Measurements from ENCODE around the gene ADAMTS12. TPM values are rescaled to one million over a fixed set of nuclear protein-coding genes. Genes with fewer than 3 reads are reported as not detected.

The ADAMTS12 gene
- total RNA-seq, 6 experiments from 2014 or later = 1.1 to 3.9 (median 1.7) TPM

- no peak for ATAC-seq
- no peak for TF ChIP-seq CTCF (IDR thresholded peaks at IDR 0.05)
- no peak for TF ChIP-seq POLR2A (IDR thresholded peaks at IDR 0.05)
- DNase-seq = no peak
- Histone ChIP-seq H3K4me1 (no peaks in the 10 kb centered on the region), H3K36me3 (no peaks in the 10 kb centered on the region), H3K27me3 (no peaks in the 10 kb centered on the region), H3K9me3 (peaks cover 0 to 3% (median 0%) of the 10 kb centered on the region in 4 donors), H3K27ac (no peak overlapping the region), H3K4me3 (no peak overlapping the region)
- WGBS (ENCODE audit: insufficient coverage, low coverage, low lambda C conversion rate, missing lambda C conversion rate) = 72% methylated on average over 2 of the region's 2 CpGs
- intact Hi-C loops (cut with DNase I) = no loop called here
These were observed 198.8 kb downstream of the ADAMTS12 start for GRCh38 chr5:33692980-33693379.

GRCh38 chr5:33691856-33692255 is 199.9 kb downstream of the ADAMTS12 start:
- Histone ChIP-seq H3K4me1 (no peaks in the 10 kb centered on the region), H3K27ac (no peak overlapping the region), H3K9me3 (peaks cover 0 to 3% (median 0%) of the 10 kb centered on the region in 4 donors), H3K36me3 (no peaks in the 10 kb centered on the region), H3K27me3 (no peaks in the 10 kb centered on the region), H3K4me3 (no peak overlapping the region)
- no peak for TF ChIP-seq POLR2A (IDR thresholded peaks at IDR 0.05)
- TF ChIP-seq CTCF (IDR thresholded peaks at IDR 0.05) = no peak
- ATAC-seq (no peak), DNase-seq (no peak)
- intact Hi-C loops (cut with DNase I) = no loop called here

GRCh38 chr5:33690374-33691135 is 201.2 kb downstream of the ADAMTS12 start:
- no peak for TF ChIP-seq CTCF (IDR thresholded peaks at IDR 0.05)
- no peak for TF ChIP-seq POLR2A (IDR thresholded peaks at IDR 0.05)
- 70% methylated on average over 9 of the region's 9 CpGs for WGBS (ENCODE audit: insufficient coverage, low coverage, low lambda C conversion rate, missing lambda C conversion rate)
- ATAC-seq = no peak

GRCh38 chr5:33688526-33688925 is 203.3 kb downstream of the ADAMTS12 start:
- whole genome bisulfite sequencing (ENCODE audit: insufficient coverage, low coverage, low lambda C conversion rate, missing lambda C conversion rate) = 93% methylated on average over 4 of the region's 4 CpGs
- TF ChIP-seq POLR2A (IDR thresholded peaks at IDR 0.05) (no peak), CTCF (IDR thresholded peaks at IDR 0.05) (no peak)
- intact Hi-C loops (cut with DNase I) = no loop called here

More at GRCh38 chr5:33690374-33691135, 201.2 kb downstream of the ADAMTS12 start:
- intact Hi-C loops (cut with DNase I) = no loop called here
- no peak for DNase-seq
- Histone ChIP-seq H3K4me3 (no peak overlapping the region), H3K27me3 (no peaks in the 10 kb centered on the region), H3K27ac (no peak overlapping the region), H3K4me1 (no peaks in the 10 kb centered on the region), H3K36me3 (no peaks in the 10 kb centered on the region), H3K9me3 (peaks cover 0 to 3% (median 0%) of the 10 kb centered on the region in 4 donors)

More at GRCh38 chr5:33688526-33688925, 203.3 kb downstream of the ADAMTS12 start:
- no peak for ATAC-seq
- Histone ChIP-seq H3K36me3 (no peaks in the 10 kb centered on the region), H3K27ac (no peak overlapping the region), H3K9me3 (no peaks in the 10 kb centered on the region), H3K4me1 (no peaks in the 10 kb centered on the region), H3K27me3 (no peaks in the 10 kb centered on the region), H3K4me3 (no peak overlapping the region)
- no peak for DNase-seq
